GM19193 (cell line): ENCODE results near the gene OR8H1.

Source experiments
- POLR2A ChIP-seq: IDR thresholded peaks from 4 replicates; pipeline ENCODE4 v1.6.1; 2011; ENCODE audit not compliant: insufficient read depth, insufficient read length; ENCODE audit errors: extremely low read depth

Gene OR8H1, protein sequence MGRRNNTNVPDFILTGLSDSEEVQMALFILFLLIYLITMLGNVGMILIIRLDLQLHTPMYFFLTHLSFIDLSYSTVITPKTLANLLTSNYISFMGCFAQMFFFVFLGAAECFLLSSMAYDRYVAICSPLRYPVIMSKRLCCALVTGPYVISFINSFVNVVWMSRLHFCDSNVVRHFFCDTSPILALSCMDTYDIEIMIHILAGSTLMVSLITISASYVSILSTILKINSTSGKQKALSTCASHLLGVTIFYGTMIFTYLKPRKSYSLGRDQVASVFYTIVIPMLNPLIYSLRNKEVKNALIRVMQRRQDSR

DNA sequence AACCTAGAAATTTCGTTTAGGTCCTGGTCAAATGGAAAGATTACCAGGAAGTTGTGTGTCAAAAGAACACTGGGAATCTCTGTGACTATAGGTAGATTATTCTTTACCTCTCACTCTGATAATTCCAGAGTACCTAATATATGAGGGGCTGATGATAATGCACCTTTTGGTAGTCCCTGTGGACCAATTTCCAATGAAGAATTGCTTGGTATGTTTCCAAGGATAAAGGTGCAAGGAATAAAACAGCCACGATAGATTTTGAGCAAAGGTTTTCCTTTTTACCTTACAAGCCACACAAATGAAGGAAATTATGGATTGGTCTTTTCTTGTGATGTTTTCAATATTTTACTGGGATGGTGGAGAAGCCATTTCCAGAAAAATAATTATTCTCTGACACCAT, at the start of gene OR8H1:
OR8H1 (minus strand) TSS at position 101 of the 400 bp plus-strand sequence. CDS start 1,192 bp downstream, outside the sequence.
- TF ChIP-seq POLR2A = no peak

DNA sequence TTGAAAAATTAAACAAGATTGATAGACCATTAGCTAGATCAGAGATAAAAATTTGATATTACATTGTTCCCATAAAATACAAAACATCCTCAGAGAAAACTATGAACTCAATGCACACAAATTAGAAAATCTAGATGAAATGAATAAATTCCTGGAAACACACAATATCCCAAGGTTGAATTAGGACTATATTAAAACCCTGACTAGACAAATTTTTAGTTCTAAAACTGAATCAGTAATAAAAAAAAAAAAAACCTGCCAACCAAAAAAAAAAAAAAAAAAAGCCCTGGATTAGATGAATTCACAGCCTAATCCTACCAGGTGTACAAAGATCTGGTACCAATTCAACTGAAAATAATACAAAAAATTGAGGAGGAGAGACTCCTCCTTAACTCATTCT, 48.2 kb upstream of the OR8H1 start:
- TF ChIP-seq POLR2A = no peak

DNA sequence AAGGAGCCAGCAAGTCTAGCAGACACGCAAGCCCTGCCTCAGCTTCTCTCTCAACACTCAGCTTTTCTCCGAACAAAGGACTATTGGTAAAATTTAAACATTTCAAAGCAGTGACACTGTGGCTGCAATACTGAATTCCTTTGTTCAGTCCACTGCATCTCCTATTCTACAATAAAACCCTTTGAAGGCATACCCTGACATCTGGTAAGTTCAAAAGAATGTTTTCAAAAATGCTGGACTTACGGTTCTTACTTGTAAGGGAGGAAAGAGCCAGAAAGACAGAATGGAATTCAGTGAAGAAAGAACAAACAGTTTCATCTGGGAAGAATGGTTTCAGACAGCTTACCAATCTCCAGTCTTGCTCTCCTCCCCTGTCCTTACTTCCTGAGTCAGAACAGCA, 41.1 kb upstream of the OR8H1 start:
- TF ChIP-seq POLR2A = no peak

DNA sequence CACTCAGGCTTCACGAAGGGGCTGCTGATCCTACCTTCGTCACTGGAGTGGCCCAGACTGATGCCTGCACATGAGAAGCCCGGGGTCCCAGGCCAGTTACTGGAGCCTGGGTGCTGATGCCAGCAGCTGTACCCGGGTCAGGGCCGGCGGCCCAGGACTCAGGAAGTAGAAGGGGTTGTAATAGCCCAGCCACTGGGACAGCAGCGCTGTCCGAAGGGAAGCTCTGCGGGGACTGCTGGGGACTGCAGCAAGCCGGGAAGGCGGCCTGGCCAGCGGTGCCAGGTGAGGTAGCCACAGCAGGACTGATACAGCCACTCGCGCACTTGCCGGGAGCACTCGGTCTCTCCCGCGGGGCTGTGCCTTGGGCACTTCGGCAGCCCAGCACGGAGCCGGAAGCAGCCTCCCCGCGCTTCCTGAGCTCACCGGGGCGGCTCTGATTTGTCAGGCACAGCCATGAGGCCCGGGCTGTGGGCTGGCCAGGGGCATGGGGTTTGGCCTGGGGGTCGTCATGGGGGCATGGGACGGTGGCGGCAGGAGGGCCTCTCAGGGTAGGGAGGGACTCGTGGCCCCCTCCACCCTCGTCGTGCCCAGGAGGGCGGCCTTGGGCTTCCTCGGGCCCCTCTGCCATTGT, 39.9 kb upstream of the OR8H1 start:
- no peak for TF ChIP-seq POLR2A

DNA sequence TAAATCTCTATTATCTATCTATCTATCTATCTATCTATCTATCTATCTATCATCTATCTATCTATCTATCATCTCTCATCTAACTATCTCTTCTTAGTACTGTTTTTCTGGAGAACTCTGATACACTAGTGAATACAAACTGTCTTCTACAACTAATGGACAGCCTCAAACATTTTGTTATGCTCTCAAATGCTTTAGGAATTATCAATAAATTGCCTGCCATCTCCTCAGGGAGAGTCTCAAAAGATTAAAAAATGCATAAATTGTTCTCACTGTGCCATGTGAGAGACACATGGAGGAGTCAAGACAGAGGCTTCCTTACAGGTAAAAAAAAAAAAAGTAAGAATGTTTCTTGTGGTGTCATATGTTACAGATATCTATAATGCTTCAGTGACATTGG, 22.8 kb upstream of the OR8H1 start, which contains the start of gene OR8K3:
OR8K3 (plus strand) TSS at position 301 of the 400 bp plus-strand sequence. CDS start 3,163 bp downstream, outside the sequence.
- TF ChIP-seq POLR2A = no peak

DNA sequence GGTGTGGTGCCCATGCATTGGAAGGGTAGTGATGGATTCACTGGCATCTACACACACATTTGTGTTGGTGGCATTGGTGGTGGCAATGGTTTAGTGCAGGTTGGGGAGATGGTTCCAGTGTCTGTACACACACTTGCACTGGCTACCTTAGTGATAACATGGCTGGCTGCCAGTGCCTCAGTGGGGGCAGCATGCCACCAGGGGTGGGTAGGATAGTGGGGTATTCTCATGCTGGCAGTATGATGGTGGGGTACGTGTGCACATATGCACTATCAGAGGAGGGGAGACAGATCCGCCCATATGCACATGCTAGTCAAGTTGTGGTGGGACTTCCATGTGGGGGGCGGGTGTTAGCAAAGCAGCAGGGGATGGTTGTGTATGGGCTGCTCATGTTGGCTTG, 15.8 kb upstream of the OR8H1 start:
- no peak for TF ChIP-seq POLR2A

DNA sequence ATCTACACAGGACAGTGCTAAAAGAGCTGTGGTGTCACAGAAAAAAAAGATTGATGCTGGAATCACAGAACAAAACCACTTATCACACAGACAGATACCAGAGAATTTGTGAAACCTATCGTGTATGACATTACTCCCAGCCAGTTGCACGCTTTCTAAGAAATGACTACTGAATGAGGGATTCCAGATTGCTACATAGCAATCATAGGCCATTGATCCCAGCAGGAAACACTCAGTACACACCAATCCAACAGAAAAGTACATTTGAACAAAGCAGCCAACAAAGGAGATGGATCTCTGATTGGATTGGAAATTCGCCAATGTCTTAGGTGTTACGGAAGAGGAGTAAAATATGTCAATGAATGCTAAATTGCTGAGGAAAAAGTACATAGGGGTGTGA, 4.8 kb upstream of the OR8H1 start:
- no peak for TF ChIP-seq POLR2A

DNA sequence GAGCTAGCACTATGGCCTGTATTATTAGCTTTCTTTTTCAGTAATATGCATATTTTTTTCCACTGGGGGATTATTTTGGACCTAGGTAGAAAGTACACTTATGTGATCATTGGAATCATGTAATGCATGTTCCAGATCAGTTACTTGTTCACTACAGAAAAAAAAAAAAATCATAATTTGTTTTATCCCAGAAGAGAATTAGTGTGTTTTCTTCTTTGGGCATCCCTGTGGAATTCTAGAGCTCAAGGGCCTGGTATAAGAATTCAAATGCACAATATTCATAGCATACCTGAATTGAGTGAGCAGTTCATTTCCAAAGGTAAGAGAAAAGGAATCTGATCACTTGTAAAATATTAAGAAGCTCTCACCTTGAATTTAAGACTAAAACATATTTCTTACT, 18.2 kb downstream of the OR8H1 start, which contains the start of gene OR5T1:
OR5T1 (plus strand) TSS at position 301 of the 400 bp plus-strand sequence. CDS start 1,485 bp downstream, outside the sequence.
- TF ChIP-seq POLR2A = no peak

DNA sequence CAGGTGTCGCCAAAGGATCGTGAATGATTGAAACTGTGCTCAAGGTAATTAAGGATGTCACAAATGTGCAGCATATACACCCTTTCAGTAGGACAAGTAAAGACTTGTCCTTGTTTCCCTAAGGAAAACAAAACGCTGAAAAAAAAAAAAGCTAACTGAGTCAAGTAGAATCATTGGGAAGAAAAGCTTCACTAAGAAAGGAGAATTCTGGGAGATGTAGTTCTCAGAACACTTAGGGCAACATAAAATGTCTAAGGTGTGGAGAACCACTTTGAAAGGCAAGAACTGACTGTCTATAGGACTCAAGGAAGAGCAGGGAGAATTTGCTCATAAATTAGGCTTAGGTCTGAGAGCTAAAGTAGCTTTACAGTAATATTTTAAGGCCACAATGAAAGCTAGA, 21.0 kb downstream of the OR8H1 start:
- no peak for TF ChIP-seq POLR2A

DNA sequence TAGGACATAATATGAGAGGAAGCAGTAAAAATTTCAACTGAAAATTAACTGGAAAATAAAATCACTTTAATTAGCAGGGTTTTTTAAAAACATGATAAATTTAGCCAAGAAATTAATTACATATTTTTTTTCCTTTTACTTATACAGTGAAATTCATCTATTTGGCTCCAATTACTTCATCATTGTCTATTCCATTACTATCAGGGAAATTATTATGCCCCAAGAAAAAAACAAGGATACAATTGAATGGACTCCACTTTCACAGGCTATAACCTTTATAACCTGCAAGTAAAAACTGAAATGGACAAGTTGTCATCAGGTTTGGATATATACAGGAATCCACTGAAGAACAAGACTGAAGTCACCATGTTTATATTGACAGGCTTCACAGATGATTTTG, 40.1 kb downstream of the OR8H1 start, which contains the start of gene OR5T3:
OR5T3 (plus strand) TSS at position 301 of the 400 bp plus-strand sequence; CDS start at position 301, 0 bp downstream.
- no peak for TF ChIP-seq POLR2A
